Measurements from ENCODE around the gene PHOX2A.
"Not testable (repeated sequence)": the region's sequence is repeated elsewhere in the genome, so short reads cannot be mapped to it uniquely, and the experiment has no call there.

The PHOX2A gene

GRCh38 chr11:72244060-72244360 is at the start of gene PHOX2A:
Gene PHOX2A, minus strand, starts transcription at chr11:72244176. Its CDS starts 172 bp downstream, at chr11:72244004.
- no peaks in the 10 kb centered on the region for H3K36me3 ChIP-seq (ENCODE audit: control insufficient read depth, insufficient read depth, low read length)
- peaks cover 17% of the 10 kb centered on the region for H3K4me1 ChIP-seq (ENCODE audit: control insufficient read depth, insufficient read depth, low read length)
- H3K9ac ChIP-seq (ENCODE audit: low read length), result no peak within 1 kb of the TSS
- H3K4me3 ChIP-seq (ENCODE audit: low read length), result no peak within 1 kb of the TSS
- H3K27me3 ChIP-seq (ENCODE audit: control insufficient read depth, insufficient read depth, low read length), result peaks cover 88% of the 10 kb centered on the region
- no peaks in the 10 kb centered on the region for H3K9me3 ChIP-seq (ENCODE audit: control insufficient read depth, low read length)

GRCh38 chr11:72293391-72293790 is 49.4 kb upstream of the PHOX2A start:
- H3K36me3 ChIP-seq (ENCODE audit: control insufficient read depth, insufficient read depth, low read length), result no peaks in the 10 kb centered on the region
- H3K9me3 ChIP-seq (ENCODE audit: control insufficient read depth, low read length), result no peaks in the 10 kb centered on the region
- no peak overlapping the region for H3K4me3 ChIP-seq (ENCODE audit: low read length)
- no peaks in the 10 kb centered on the region for H3K4me1 ChIP-seq (ENCODE audit: control insufficient read depth, insufficient read depth, low read length)
- H3K27me3 ChIP-seq (ENCODE audit: control insufficient read depth, insufficient read depth, low read length), result no peaks in the 10 kb centered on the region
- no peak overlapping the region for H3K9ac ChIP-seq (ENCODE audit: low read length)

- Histone ChIP-seq H3K4me3 (ENCODE audit: low read length) (no peak overlapping the region), H3K36me3 (ENCODE audit: control insufficient read depth, insufficient read depth, low read length) (no peaks in the 10 kb centered on the region), H3K27me3 (ENCODE audit: control insufficient read depth, insufficient read depth, low read length) (no peaks in the 10 kb centered on the region), H3K4me1 (ENCODE audit: control insufficient read depth, insufficient read depth, low read length) (no peaks in the 10 kb centered on the region), H3K9ac (ENCODE audit: low read length) (no peak overlapping the region), H3K9me3 (ENCODE audit: control insufficient read depth, low read length) (no peaks in the 10 kb centered on the region)
Observed at GRCh38 chr11:72292106-72292785, 48.3 kb upstream of the PHOX2A start.

- H3K9ac ChIP-seq (ENCODE audit: low read length); H3K9me3 ChIP-seq (ENCODE audit: control insufficient read depth, low read length); H3K4me3 ChIP-seq (ENCODE audit: low read length); H3K4me1 ChIP-seq (ENCODE audit: control insufficient read depth, insufficient read depth, low read length); H3K27me3 ChIP-seq (ENCODE audit: control insufficient read depth, insufficient read depth, low read length); H3K36me3 ChIP-seq (ENCODE audit: control insufficient read depth, insufficient read depth, low read length): not testable (repeated sequence)
Observed at GRCh38 chr11:72290741-72291140, 46.8 kb upstream of the PHOX2A start.

- H3K27me3 ChIP-seq (ENCODE audit: control insufficient read depth, insufficient read depth, low read length), result peaks cover 3% of the 10 kb centered on the region
- no peaks in the 10 kb centered on the region for H3K9me3 ChIP-seq (ENCODE audit: control insufficient read depth, low read length)
- no peaks in the 10 kb centered on the region for H3K36me3 ChIP-seq (ENCODE audit: control insufficient read depth, insufficient read depth, low read length)
- H3K9ac ChIP-seq (ENCODE audit: low read length), result no peak overlapping the region
- H3K4me1 ChIP-seq (ENCODE audit: control insufficient read depth, insufficient read depth, low read length), result no peaks in the 10 kb centered on the region
- no peak overlapping the region for H3K4me3 ChIP-seq (ENCODE audit: low read length)
Observed at GRCh38 chr11:72287293-72287692, 43.3 kb upstream of the PHOX2A start.

- Histone ChIP-seq H3K36me3 (ENCODE audit: control insufficient read depth, insufficient read depth, low read length) (no peaks in the 10 kb centered on the region), H3K27me3 (ENCODE audit: control insufficient read depth, insufficient read depth, low read length) (peaks cover 3% of the 10 kb centered on the region), H3K4me3 (ENCODE audit: low read length) (no peak overlapping the region), H3K9ac (ENCODE audit: low read length) (no peak overlapping the region), H3K4me1 (ENCODE audit: control insufficient read depth, insufficient read depth, low read length) (no peaks in the 10 kb centered on the region), H3K9me3 (ENCODE audit: control insufficient read depth, low read length) (no peaks in the 10 kb centered on the region)
Observed at GRCh38 chr11:72283947-72284346, 40.0 kb upstream of the PHOX2A start.

GRCh38 chr11:72280726-72281315 is 36.8 kb upstream of the PHOX2A start:
- Histone ChIP-seq H3K27me3 (ENCODE audit: control insufficient read depth, insufficient read depth, low read length) (peaks cover 3% of the 10 kb centered on the region), H3K4me1 (ENCODE audit: control insufficient read depth, insufficient read depth, low read length) (no peaks in the 10 kb centered on the region), H3K4me3 (ENCODE audit: low read length) (no peak overlapping the region), H3K9me3 (ENCODE audit: control insufficient read depth, low read length) (no peaks in the 10 kb centered on the region), H3K36me3 (ENCODE audit: control insufficient read depth, insufficient read depth, low read length) (no peaks in the 10 kb centered on the region), H3K9ac (ENCODE audit: low read length) (no peak overlapping the region)

GRCh38 chr11:72280037-72280436 is 36.1 kb upstream of the PHOX2A start:
- no peaks in the 10 kb centered on the region for H3K4me1 ChIP-seq (ENCODE audit: control insufficient read depth, insufficient read depth, low read length)
- H3K27me3 ChIP-seq (ENCODE audit: control insufficient read depth, insufficient read depth, low read length), result peaks cover 3% of the 10 kb centered on the region
- H3K9me3 ChIP-seq (ENCODE audit: control insufficient read depth, low read length), result no peaks in the 10 kb centered on the region
- no peak overlapping the region for H3K4me3 ChIP-seq (ENCODE audit: low read length)
- no peak overlapping the region for H3K9ac ChIP-seq (ENCODE audit: low read length)
- no peaks in the 10 kb centered on the region for H3K36me3 ChIP-seq (ENCODE audit: control insufficient read depth, insufficient read depth, low read length)

- Histone ChIP-seq H3K9me3 (ENCODE audit: control insufficient read depth, low read length) (no peaks in the 10 kb centered on the region), H3K4me1 (ENCODE audit: control insufficient read depth, insufficient read depth, low read length) (no peaks in the 10 kb centered on the region), H3K4me3 (ENCODE audit: low read length) (no peak overlapping the region), H3K27me3 (ENCODE audit: control insufficient read depth, insufficient read depth, low read length) (peaks cover 3% of the 10 kb centered on the region), H3K36me3 (ENCODE audit: control insufficient read depth, insufficient read depth, low read length) (no peaks in the 10 kb centered on the region), H3K9ac (ENCODE audit: low read length) (no peak overlapping the region)
Observed at GRCh38 chr11:72278905-72279304, 34.9 kb upstream of the PHOX2A start.

- Histone ChIP-seq H3K27me3 (ENCODE audit: control insufficient read depth, insufficient read depth, low read length) (no peaks in the 10 kb centered on the region), H3K36me3 (ENCODE audit: control insufficient read depth, insufficient read depth, low read length) (no peaks in the 10 kb centered on the region), H3K9me3 (ENCODE audit: control insufficient read depth, low read length) (no peaks in the 10 kb centered on the region), H3K9ac (ENCODE audit: low read length) (no peak overlapping the region), H3K4me3 (ENCODE audit: low read length) (no peak overlapping the region), H3K4me1 (ENCODE audit: control insufficient read depth, insufficient read depth, low read length) (no peaks in the 10 kb centered on the region)
Observed at GRCh38 chr11:72274435-72274834, 30.5 kb upstream of the PHOX2A start.

GRCh38 chr11:72271980-72272379 is 28.0 kb upstream of the PHOX2A start:
- Histone ChIP-seq H3K27me3 (ENCODE audit: control insufficient read depth, insufficient read depth, low read length) (no peaks in the 10 kb centered on the region), H3K4me3 (ENCODE audit: low read length) (no peak overlapping the region), H3K36me3 (ENCODE audit: control insufficient read depth, insufficient read depth, low read length) (no peaks in the 10 kb centered on the region), H3K4me1 (ENCODE audit: control insufficient read depth, insufficient read depth, low read length) (no peaks in the 10 kb centered on the region), H3K9ac (ENCODE audit: low read length) (no peak overlapping the region), H3K9me3 (ENCODE audit: control insufficient read depth, low read length) (no peaks in the 10 kb centered on the region)

GRCh38 chr11:72267956-72268617 is 24.1 kb upstream of the PHOX2A start:
- no peaks in the 10 kb centered on the region for H3K9me3 ChIP-seq (ENCODE audit: control insufficient read depth, low read length)
- H3K36me3 ChIP-seq (ENCODE audit: control insufficient read depth, insufficient read depth, low read length), result no peaks in the 10 kb centered on the region
- H3K27me3 ChIP-seq (ENCODE audit: control insufficient read depth, insufficient read depth, low read length), result no peaks in the 10 kb centered on the region
- no peak overlapping the region for H3K4me3 ChIP-seq (ENCODE audit: low read length)
- no peaks in the 10 kb centered on the region for H3K4me1 ChIP-seq (ENCODE audit: control insufficient read depth, insufficient read depth, low read length)
- no peak overlapping the region for H3K9ac ChIP-seq (ENCODE audit: low read length)

Data from mucosa of stomach (tissue), 1 donor.